Mesenchymal stem cell (in vitro differentiated cells and primary cell): ENCODE data around the gene QDPR.

Source experiments
- DNase-seq: peaks from one replicate; pipeline ENCODE4 v3.0.0-alpha.2; 2013
- H2AFZ ChIP-seq: one replicate; pipeline ENCODE4 v1.6.1; 2013; ENCODE audit warnings: low read depth, mild to moderate bottlenecking, control low read depth, inconsistent platforms, low read length, moderate library complexity
- H2AK5ac ChIP-seq: 2 replicates; pipeline ENCODE4 v1.6.1; 2013; ENCODE audit warnings: low read length, moderate library complexity, mild to moderate bottlenecking, inconsistent platforms; ENCODE audit not compliant: severe bottlenecking
- H2BK120ac ChIP-seq: one replicate; pipeline ENCODE4 v1.6.1; 2013; ENCODE audit warnings: low read depth, mild to moderate bottlenecking, inconsistent platforms, low read length, moderate library complexity
- H2BK12ac ChIP-seq, 2 experiments: one replicate each; pipeline ENCODE4 v1.6.1; 2013; ENCODE audit warnings: inconsistent platforms in 2 of 2, low read length in 2 of 2, mild to moderate bottlenecking in 2 of 2, moderate library complexity in 2 of 2, control low read depth in 1 of 2
- H2BK15ac ChIP-seq: one replicate; pipeline ENCODE4 v1.6.1; 2013; ENCODE audit warnings: mild to moderate bottlenecking, low read depth, inconsistent platforms; ENCODE audit not compliant: poor library complexity, severe bottlenecking
- H2BK5ac ChIP-seq: 2 replicates; pipeline ENCODE4 v1.6.1; 2013; ENCODE audit warnings: low read depth, mild to moderate bottlenecking, low read length, control low read depth, inconsistent platforms; ENCODE audit not compliant: poor library complexity, severe bottlenecking
- H3K14ac ChIP-seq, 2 experiments: one replicate each; pipeline ENCODE4 v1.6.1; 2013; ENCODE audit warnings: inconsistent platforms in 2 of 2, low read length in 2 of 2, control low read depth in 1 of 2, mild to moderate bottlenecking in 1 of 2, moderate library complexity in 1 of 2
- H3K18ac ChIP-seq, 2 experiments: one replicate each; pipeline ENCODE4 v1.6.1; 2013; ENCODE audit warnings: inconsistent platforms in 2 of 2, low read length in 2 of 2, control low read depth in 1 of 2, low read depth in 1 of 2, mild to moderate bottlenecking in 1 of 2
- H3K23ac ChIP-seq, 2 experiments: one replicate each; pipeline ENCODE4 v1.6.1; 2013; ENCODE audit warnings: inconsistent platforms in 2 of 2, low read length in 2 of 2, mild to moderate bottlenecking in 2 of 2, moderate library complexity in 2 of 2, control low read depth in 1 of 2
- H3K27ac ChIP-seq: 2 replicates; pipeline ENCODE4 v1.5.1; 2013; ENCODE audit warnings: mild to moderate bottlenecking, moderate library complexity, low read length, control low read depth, inconsistent platforms; ENCODE audit not compliant: poor library complexity, severe bottlenecking
- H3K27me3 ChIP-seq, 2 experiments: 2 replicates each; pipeline versions ENCODE4 v1.6.1 to v1.7.0; 2013; ENCODE audit warnings: low read length in 2 of 2, mild to moderate bottlenecking in 2 of 2, moderate library complexity in 2 of 2, control low read depth in 1 of 2, inconsistent platforms in 1 of 2; ENCODE audit not compliant: control insufficient read depth in 1 of 2, insufficient read depth in 1 of 2
- H3K36me3 ChIP-seq, 2 experiments: 2 replicates each; pipeline versions ENCODE4 v1.6.1 to v1.7.0; 2013; ENCODE audit warnings: low read length in 2 of 2, control low read depth in 1 of 2, inconsistent platforms in 1 of 2, low read depth in 1 of 2, mild to moderate bottlenecking in 1 of 2; ENCODE audit not compliant: insufficient read depth in 2 of 2, control insufficient read depth in 1 of 2
- H3K4ac ChIP-seq, 2 experiments: one replicate each; pipeline ENCODE4 v1.6.1; 2013; ENCODE audit warnings: inconsistent platforms in 2 of 2, low read length in 2 of 2, mild to moderate bottlenecking in 2 of 2, moderate library complexity in 2 of 2, control low read depth in 1 of 2, low read depth in 1 of 2
- H3K4me1 ChIP-seq: 2 replicates; pipeline ENCODE4 v1.6.1; 2013; ENCODE audit warnings: low read depth, low read length, control low read depth; ENCODE audit not compliant: control insufficient read depth, insufficient read depth
- H3K4me2 ChIP-seq: 2 replicates; pipeline ENCODE4 v1.6.1; 2013; ENCODE audit warnings: low read length, mild to moderate bottlenecking, inconsistent platforms; ENCODE audit not compliant: poor library complexity, severe bottlenecking
- H3K4me3 ChIP-seq, 2 experiments: 2 replicates each; pipeline versions ENCODE4 v1.5.1 to v1.7.0; 2013; ENCODE audit warnings: low read length in 2 of 2, mild to moderate bottlenecking in 2 of 2, control low read depth in 1 of 2, low read depth in 1 of 2; ENCODE audit not compliant: insufficient read depth in 1 of 2
- H3K79me1 ChIP-seq: replicated peaks from 2 replicates; pipeline ENCODE4 v1.6.1; 2013; ENCODE audit warnings: mild to moderate bottlenecking, control low read depth, low read length, inconsistent platforms; ENCODE audit not compliant: poor library complexity, severe bottlenecking
- H3K9ac ChIP-seq: 2 replicates; pipeline ENCODE4 v1.7.0; 2013; ENCODE audit warnings: mild to moderate bottlenecking, low read length, moderate library complexity
- H3K9me3 ChIP-seq: 2 replicates; pipeline ENCODE4 v1.7.0; 2013; ENCODE audit warnings: mild to moderate bottlenecking, low read length; ENCODE audit not compliant: control insufficient read depth
- H4K8ac ChIP-seq: one replicate; pipeline ENCODE4 v1.6.1; 2013; ENCODE audit warnings: inconsistent platforms, mild to moderate bottlenecking, low read length, moderate library complexity
- H4K91ac ChIP-seq: one replicate; pipeline ENCODE4 v1.6.1; 2013; ENCODE audit warnings: mild to moderate bottlenecking, low read length, inconsistent platforms
- WGBS: methylation state at CpG from one replicate; pipeline ENCODE4 v1.1.7; 2013; ENCODE audit warnings: mixed read lengths; 5-methylcytosine and 5-hydroxymethylcytosine counted together

The QDPR gene

DNA sequence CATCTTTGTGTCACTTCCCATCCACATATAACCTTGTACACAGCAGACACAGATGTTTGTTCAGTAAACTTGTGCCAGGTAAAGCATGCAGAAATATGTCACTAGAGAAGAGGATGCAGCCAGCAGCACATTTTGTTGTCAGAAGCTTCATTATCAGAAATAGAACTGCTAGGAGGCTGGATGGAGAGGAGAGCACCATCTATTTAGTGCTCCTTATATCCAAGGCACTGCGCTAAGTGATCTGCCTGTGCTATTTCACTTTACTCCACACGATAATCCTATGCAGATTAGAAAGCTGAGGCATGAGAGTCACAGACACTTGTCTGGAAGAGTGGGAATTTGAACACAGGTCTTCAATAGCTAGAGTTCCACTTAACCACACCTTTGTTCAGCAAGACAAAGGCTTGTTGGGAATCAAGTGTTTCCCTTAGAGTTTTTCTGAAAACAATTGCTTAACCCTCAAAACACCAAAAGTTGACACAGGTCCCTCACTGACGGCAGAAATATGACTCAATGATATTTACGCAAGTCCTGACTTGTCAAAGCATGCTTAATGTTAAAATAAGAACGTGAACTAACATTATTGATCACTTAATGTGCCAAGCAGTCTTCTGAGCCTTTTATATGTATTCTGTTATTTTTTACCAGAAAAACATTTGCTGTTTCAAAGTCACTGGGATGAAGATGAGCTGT lies 1.2 kb upstream of the QDPR start:
- H3K9me3 ChIP-seq: no peaks in the 10 kb centered on the region
- H3K4me2 ChIP-seq: no peak overlapping the region
- H3K4ac ChIP-seq: no peak overlapping the region

DNA sequence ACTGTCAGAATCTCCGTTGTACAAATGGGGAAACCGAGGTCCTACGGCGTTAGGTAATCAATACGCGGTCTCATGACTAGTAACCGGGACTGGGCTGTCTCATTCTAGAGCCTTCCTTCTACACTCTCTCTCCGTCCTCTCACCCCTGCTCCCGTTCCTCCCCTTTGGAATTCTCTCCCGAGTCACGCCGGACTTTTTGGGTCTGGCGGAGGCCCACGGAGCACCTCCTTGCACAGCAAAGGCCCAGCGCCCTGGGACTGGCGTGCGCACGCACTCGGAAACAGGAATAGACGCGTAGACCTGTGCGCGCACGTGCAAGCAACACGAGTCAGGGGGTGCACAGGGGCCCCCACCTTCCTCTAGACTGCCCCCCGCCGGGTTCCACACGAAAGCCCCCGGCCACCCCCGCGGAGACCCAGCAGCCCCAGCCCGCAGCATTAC lies 361 bp downstream of the QDPR start:
- H2BK120ac ChIP-seq: no peak overlapping the region
- H3K27ac ChIP-seq: no peak overlapping the region
- DNase-seq: peak; percentile 61
- no peak overlapping the region for H2BK12ac ChIP-seq
- peak overlapping the region; percentile 87 for H3K4me2 ChIP-seq
- peaks cover 10% of the 10 kb centered on the region in 2 experiments for H3K27me3 ChIP-seq
- no peak overlapping the region for H2AK5ac ChIP-seq
- peaks cover 8% of the 10 kb centered on the region for H3K4me1 ChIP-seq
- peak overlapping the region; percentile 67 for H4K8ac ChIP-seq
- peak overlapping the region; percentile 88 for H2BK15ac ChIP-seq
- peak overlapping the region; percentile 0 for H2AFZ ChIP-seq
- H3K9ac ChIP-seq: peak overlapping the region; percentile 93
- peaks cover 16% of the 10 kb centered on the region for H3K79me1 ChIP-seq
- peaks cover 8 to 35% of the 10 kb centered on the region in 2 experiments for H3K36me3 ChIP-seq
- H4K91ac ChIP-seq: no peak overlapping the region
- WGBS: under 1% methylated on average over 29 of the region's 32 CpGs
- H3K23ac ChIP-seq: no peak overlapping the region
- no peaks in the 10 kb centered on the region for H3K9me3 ChIP-seq
- H3K14ac ChIP-seq: peak overlapping the region in 1 of 2 experiments; percentile 2
- peak overlapping the region in 1 of 2 experiments; percentile 64 for H3K4ac ChIP-seq
- H2BK5ac ChIP-seq: no peak overlapping the region
- H3K4me3 ChIP-seq: peak overlapping the region; percentile 74 to 87
- peak overlapping the region; percentile 73 to 87 for H3K18ac ChIP-seq

More for the DNA sequence above, 1.2 kb upstream of the QDPR start:
- Histone ChIP-seq H3K27me3 (peaks cover 22 to 26% of the 10 kb centered on the region in 2 experiments), H3K9ac (peak overlapping the region; percentile 93), H3K18ac (no peak overlapping the region), H2AK5ac (no peak overlapping the region), H2AFZ (no peak overlapping the region), H2BK15ac (no peak overlapping the region), H3K14ac (no peak overlapping the region), H2BK5ac (no peak overlapping the region), H2BK120ac (no peak overlapping the region), H2BK12ac (no peak overlapping the region), H4K91ac (no peak overlapping the region), H3K23ac (no peak overlapping the region), H3K79me1 (peaks cover 16% of the 10 kb centered on the region), H3K4me3 (no peak overlapping the region), H4K8ac (no peak overlapping the region), H3K36me3 (peaks cover 4 to 21% of the 10 kb centered on the region in 2 experiments), H3K27ac (no peak overlapping the region), H3K4me1 (peaks cover 8% of the 10 kb centered on the region)
- no peak for DNase-seq
- WGBS: 78% methylated on average over 4 of the region's 5 CpGs

DNA sequence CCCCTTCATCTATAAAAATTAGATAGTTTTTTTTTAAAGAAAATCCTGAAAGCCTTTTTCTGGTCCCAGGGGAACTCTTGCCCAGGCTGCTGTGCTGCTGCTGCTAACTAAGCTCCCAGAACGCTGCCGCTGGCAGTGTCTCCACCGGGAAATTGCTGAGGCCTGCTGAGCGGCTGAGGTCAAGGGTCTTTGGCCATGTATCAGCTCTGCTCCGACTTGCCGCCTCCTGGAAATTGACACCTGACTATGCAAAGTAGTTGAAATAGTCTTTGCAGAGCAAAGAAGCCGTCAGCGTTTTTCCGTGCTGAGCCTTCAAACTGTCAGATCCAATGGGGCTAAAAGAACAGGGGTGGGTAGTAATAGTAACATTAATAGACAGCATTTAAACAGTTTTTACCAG lies 839 bp downstream of the QDPR start:
- H3K27me3 ChIP-seq: peaks cover 6 to 9% of the 10 kb centered on the region in 2 experiments
- H2BK15ac ChIP-seq: no peak overlapping the region
- H4K91ac ChIP-seq: no peak overlapping the region
- H3K4me3 ChIP-seq: peak overlapping the region in 1 of 2 experiments; percentile 87
- no peak overlapping the region for H2BK12ac ChIP-seq
- H4K8ac ChIP-seq: no peak overlapping the region
- H2AK5ac ChIP-seq: no peak overlapping the region
- no peak overlapping the region for H3K27ac ChIP-seq
- peak overlapping the region; percentile 87 for H3K4me2 ChIP-seq
- H3K4me1 ChIP-seq: peaks cover 7% of the 10 kb centered on the region
- no peak overlapping the region for H3K23ac ChIP-seq
- H3K18ac ChIP-seq: no peak overlapping the region
- no peak overlapping the region for H2BK120ac ChIP-seq
- no peak overlapping the region for H2AFZ ChIP-seq
- no peaks in the 10 kb centered on the region for H3K9me3 ChIP-seq
- WGBS: 1% methylated on average over 8 of the region's 9 CpGs
- H3K14ac ChIP-seq: no peak overlapping the region
- H3K9ac ChIP-seq: peak overlapping the region; percentile 93
- peak; percentile 43 for DNase-seq
- H2BK5ac ChIP-seq: no peak overlapping the region
- H3K36me3 ChIP-seq: peaks cover 9 to 39% of the 10 kb centered on the region in 2 experiments
- H3K79me1 ChIP-seq: peaks cover 16% of the 10 kb centered on the region
- no peak overlapping the region for H3K4ac ChIP-seq

DNA sequence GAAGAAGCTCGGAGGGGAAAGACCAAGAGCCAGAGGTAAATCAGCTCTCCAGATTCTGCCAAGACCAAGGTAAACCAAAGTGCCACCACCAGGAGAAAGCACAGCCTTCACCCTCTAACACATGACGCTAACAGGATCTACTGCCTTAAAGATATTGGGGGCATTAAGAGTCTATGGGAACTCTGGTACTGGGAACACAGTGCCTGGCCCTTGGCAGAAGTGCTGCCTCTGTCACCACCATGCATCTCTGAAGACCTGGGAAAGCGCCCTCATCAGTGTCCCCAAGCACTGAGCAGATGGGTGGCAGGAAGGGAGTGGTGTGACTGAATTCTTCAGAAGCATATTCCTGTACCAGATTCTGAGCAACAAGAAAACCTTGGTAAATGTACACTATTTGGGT lies 1.3 kb downstream of the QDPR start:
- H2BK5ac ChIP-seq: no peak overlapping the region
- peak overlapping the region in 1 of 2 experiments; percentile 87 for H3K4me3 ChIP-seq
- H3K14ac ChIP-seq: no peak overlapping the region
- H2BK12ac ChIP-seq: no peak overlapping the region
- peaks cover 10 to 44% of the 10 kb centered on the region in 2 experiments for H3K36me3 ChIP-seq
- 84% methylated on average over 3 of the region's 3 CpGs for WGBS
- no peak overlapping the region for H2AFZ ChIP-seq
- peak overlapping the region in 1 of 2 experiments; percentile 46 for H3K18ac ChIP-seq
- H3K4me1 ChIP-seq: peaks cover 7% of the 10 kb centered on the region
- no peak overlapping the region for H2BK15ac ChIP-seq
- H4K8ac ChIP-seq: no peak overlapping the region
- no peak overlapping the region for H4K91ac ChIP-seq
- no peak for DNase-seq
- no peaks in the 10 kb centered on the region for H3K9me3 ChIP-seq
- no peak overlapping the region for H2BK120ac ChIP-seq
- peaks cover under 1 to 4% of the 10 kb centered on the region in 2 experiments for H3K27me3 ChIP-seq
- peaks cover 20% of the 10 kb centered on the region for H3K79me1 ChIP-seq
- peak overlapping the region; percentile 93 for H3K9ac ChIP-seq
- H3K4ac ChIP-seq: no peak overlapping the region
- H3K27ac ChIP-seq: no peak overlapping the region
- peak overlapping the region; percentile 12 for H2AK5ac ChIP-seq
- no peak overlapping the region for H3K23ac ChIP-seq
- no peak overlapping the region for H3K4me2 ChIP-seq
